NCI-H2227 (cell line): ENCODE results near the gene ASPG.

ENCODE experiments used
- DNase-seq: peaks from one replicate; lab custom pipeline; 2025; ENCODE audit not compliant: unreplicated experiment; lab: John Stamatoyannopoulos, UW

Gene ASPG

DNA sequence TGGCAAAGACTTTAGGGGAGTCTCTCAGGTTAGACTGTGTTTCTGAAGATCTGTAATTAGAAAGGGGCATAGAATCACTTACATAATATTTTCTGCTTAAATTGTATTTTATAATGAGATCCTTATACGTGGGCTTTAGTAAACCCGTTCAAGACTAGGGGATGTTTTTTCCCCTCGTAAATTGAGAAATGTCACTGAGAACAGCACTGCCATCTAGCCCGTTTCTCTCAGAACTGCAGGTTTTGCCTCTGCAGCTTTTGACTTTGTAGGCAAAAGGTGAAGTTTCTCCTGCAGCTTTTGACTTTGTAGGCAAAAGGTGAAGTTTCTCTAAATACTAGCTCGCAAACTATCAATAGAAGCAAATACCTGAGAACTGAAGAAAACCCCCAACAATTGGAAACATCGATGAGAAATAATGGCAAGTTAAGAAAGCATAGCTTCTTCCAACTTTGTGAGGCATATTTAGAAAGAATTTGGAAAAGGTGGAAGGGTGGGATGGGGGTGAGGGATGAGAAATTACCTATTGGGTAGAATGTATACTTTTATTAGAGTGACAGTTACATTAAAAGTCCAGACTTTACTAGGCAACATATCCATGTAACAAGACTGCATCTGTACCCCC is 9.9 kb upstream of the ASPG start:
- peak; percentile 13 for DNase-seq

GRCh38 chr14:104076743-104077142 is 8.8 kb upstream of the ASPG start:
- no peak for DNase-seq

DNA sequence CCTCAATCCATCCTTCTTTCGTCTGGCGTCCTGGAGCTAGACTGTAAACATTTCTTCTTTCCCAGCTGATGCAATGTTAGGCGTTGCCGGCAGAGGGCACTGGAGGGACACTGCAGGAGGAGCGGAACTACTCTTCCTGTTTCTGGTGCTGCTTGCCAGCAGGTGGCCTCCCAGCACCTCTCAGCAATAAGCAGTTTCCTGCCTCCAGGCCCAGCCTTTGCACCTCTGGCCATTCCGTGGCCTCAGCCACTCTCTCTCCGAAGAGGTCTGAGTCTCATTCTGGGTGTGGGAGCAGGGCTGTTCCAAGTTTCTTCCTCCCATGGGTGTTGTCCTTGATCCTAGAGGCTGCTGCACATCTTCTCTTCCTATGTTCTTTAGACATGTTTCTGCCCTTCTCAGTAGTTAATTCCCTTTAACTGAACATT is 7.5 kb upstream of the ASPG start:
- peak; percentile 93 for DNase-seq

GRCh38 chr14:104080376-104081260 is 4.9 kb upstream of the ASPG start:
- no peak for DNase-seq

DNA sequence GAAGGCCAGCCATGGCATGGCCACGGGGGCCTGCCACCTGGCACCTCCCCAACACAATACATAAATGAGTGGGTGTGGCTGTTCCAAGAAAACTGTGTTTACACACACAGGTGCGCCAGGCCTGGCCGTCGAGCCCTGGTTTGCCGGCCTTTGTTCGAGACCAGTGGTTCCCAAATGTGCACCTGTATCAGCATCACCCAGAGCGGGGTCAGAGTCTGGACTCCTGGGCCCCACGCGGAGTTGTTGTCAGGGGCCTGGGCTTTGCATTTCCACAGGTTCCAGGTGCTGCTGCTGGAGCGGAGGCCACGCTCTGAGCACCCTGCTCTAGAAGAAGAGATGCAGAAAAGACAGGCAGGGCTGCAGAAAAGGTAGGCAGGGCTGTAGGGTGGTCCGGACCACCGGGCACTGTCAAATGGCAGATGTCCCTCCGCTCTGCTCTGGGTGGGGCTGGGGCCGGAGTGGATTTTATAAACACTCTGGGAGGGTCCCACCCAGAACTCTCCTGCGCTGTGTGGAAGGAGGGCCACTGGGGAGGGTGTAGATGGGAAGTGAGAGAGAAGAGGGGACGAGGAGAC is 4.2 kb upstream of the ASPG start:
- no peak for DNase-seq

DNA sequence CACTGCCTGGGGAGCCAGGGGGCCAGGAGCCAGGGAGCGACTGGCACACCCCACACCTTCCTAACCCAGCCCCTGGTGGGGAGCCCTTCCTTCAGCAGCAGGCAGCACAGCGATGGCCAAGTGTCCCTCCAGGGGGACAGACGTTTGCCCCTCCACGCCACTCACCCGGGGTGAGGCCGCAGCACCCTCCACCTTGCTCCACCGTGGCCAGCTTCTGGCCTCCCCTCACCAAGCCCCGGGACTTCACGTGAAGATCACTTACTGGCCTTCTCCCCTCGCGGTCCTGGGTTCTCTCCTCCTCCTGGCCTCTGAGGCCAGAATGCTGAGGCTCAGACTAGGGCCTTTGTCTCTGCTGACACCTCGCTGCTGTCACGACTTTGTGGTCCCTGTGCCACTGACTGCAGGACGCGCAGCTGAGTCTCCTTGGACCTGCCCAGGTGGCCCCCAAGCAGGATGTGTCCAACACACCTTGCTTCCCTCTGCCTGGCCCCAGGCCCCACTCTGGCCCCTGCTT is 3.5 kb upstream of the ASPG start:
- DNase-seq = no peak

DNA sequence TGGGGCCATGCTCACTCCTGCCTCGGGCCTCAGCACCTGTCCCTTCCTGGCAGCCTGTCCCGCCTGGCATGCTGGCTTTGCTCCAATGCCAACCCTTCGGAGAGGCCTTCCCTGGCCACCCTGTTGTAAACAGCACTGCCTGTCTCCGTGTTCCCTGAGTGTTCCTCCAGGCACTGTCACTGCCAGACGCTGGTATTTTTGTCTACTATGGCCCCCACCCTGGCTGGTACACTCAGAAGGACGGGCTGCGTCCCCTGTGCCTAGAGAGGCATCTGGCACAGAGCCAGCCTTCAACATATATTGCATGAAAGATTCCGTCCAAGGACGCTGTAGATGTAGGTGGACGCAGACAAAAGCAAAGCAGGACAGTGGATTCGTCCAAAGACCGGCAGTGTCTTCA is 2.7 kb upstream of the ASPG start:
- DNase-seq = no peak

DNA sequence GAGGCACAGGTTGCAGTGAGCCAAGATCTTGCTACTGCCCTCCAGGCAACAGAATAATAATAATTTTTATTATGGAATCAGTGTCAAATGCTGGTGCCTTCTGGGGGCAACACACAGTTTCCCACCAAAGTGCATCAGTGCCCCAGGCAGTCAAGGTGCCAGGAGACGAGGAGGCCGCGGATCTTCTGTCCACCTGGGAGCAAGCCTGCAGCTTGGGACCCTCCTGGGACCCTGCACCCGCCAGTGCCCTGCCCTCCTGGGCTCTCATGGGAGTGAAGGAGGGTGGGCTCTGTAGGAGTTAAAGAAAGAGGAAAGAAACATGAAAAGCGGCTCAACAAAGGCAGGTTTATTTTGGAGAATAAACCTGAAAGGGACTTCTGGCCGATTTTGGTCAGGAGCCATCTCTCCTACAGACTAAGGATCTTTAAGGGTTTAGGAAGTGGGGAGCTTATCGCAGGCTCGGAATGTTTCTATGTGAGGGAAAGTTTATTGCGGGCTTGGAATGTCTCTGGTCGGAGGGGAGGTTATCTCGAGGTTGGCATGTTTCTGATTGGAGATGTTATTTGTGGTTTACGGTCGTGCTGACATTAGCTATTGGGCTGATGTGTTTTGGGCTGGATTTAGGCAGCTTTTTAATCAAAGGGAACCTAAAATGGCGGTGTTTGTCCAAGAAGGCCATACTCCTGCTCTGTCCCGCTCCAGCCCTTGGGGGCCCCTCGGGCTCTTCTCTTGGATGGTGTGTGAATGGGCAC is 1.1 kb upstream of the ASPG start:
- DNase-seq = no peak

- no peak for DNase-seq
Observed at GRCh38 chr14:104085889-104086201, 345 bp downstream of the ASPG start.

GRCh38 chr14:104086210-104086660 is 735 bp downstream of the ASPG start:
- DNase-seq = no peak

DNA sequence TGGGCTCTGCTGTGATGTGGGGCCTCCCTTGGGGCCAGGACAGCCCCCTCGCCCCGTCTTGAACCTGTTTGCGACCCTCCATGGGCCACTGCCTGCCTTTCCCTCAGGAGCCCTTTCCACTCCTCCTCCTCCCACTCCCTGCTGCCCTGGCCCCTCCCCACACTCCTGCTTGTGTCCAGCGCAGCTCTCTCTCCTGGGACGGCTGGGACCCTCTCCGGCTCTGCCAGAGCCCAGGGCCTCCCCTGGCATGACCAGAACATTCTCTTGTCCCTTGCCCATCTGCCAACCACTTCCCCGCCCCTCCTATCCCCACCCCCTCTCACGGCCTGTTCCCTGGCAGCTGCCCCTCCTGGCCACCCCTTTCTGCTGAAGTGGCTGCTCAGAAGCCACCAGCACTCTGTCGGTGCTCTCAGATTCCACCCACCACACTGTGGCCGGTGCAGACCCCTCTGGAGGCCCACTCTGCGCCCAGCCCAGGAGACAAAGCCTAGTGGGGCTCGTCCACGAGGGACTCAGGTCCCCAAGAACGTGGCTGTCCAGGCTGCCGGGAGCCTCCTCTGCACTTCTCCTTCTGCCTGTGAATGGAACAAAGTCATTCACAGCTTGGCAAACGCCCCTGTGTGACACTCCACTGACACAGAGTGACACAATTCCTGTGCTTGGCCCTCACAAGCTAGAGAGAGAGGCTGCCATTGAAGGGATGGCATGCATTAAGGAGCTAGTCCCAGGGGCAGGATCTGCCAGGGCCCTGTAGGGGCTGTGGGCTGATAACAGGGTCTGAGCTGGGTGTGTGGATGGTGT is 1.4 kb downstream of the ASPG start:
- no peak for DNase-seq

GRCh38 chr14:104087505-104087904 is 2.0 kb downstream of the ASPG start:
- DNase-seq = no peak

GRCh38 chr14:104087981-104088850 is 2.7 kb downstream of the ASPG start:
- DNase-seq = no peak

- no peak for DNase-seq
Observed at GRCh38 chr14:104090071-104090748, 4.7 kb downstream of the ASPG start.

GRCh38 chr14:104091061-104091926 is 5.8 kb downstream of the ASPG start:
- DNase-seq = peak; percentile 11

DNA sequence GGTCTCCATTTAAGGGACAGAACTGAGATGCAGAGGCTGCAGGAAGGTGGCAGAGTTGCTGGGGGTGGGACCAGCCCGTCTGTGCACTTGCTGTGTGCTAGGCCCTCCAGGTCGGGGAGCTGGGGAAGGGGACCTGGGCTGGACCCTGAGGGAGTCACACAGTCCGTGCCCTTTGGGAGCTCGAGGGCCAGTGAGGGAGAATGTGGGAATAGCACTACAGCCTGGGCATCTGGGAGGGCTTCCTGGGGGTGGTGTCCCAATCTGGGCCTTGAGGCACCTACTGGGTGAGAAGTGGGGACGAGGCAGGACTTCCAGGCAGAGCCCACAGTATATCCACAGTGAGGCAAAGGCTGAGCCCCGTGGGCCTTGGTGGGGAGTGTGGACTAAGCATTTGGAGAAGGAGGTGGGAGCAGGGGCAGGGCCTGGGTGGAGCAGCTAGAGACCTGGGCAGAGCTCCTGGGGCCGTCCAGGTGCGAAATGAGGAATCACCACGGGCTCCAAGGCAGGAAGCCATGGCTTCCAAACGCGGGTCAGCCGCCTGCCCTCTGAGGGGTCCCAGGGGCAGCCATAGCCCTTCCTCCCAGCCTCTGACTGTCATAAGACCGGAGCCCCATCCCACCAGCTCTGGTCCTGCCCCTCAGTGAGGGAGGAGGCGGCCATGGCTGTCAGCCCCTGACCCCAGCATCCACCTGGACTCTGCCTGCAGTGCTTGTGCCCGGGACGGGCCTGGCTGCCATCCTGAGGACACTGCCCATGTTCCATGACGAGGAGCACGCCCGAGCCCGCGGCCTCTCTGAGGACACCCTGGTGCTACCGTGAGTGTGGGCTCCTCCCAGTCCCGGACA is 6.6 kb downstream of the ASPG start:
- DNase-seq = no peak

GRCh38 chr14:104092931-104093365 is 7.4 kb downstream of the ASPG start:
- no peak for DNase-seq
